CD4-positive, alpha-beta memory T cell (primary cell): Measurements from ENCODE around the gene TRIM17. TPM values are rescaled to one million over a fixed set of nuclear protein-coding genes. Genes with fewer than 3 reads are reported as not detected.

ENCODE experiments used
- CTCF ChIA-PET: fragments of 350-600 bp; sonication (Branson Sonifier 250); formaldehyde crosslinking; loops from one replicate; lab custom pipeline; 2021; ENCODE audit warnings: inconsistent platforms; ENCODE audit not compliant: partially characterized antibody; lab: Charles Lee
- POLR2A ChIA-PET: fragments of 350-600 bp; sonication (Branson Sonifier 250); formaldehyde crosslinking; loops from one replicate; lab custom pipeline; 2021; ENCODE audit not compliant: partially characterized antibody; lab: Charles Lee
- DNase-seq, 5 donors: peaks; one replicate each; pipeline versions ENCODE4 v3.0.0 to v3.0.0-alpha.2; 2020 to 2022; ENCODE audit warnings: mixed read lengths in 1 of 5
- H3K27ac ChIP-seq: one replicate; pipeline ENCODE4 v1.7.0; 2013; ENCODE audit warnings: low read depth, low read length
- H3K27me3 ChIP-seq: 2 replicates; pipeline ENCODE4 v1.7.0; 2013; ENCODE audit warnings: mild to moderate bottlenecking, low read length, moderate library complexity; ENCODE audit not compliant: insufficient read depth
- H3K36me3 ChIP-seq: 2 replicates; pipeline ENCODE4 v1.7.0; 2013; ENCODE audit warnings: mild to moderate bottlenecking, low read length, moderate library complexity; ENCODE audit not compliant: insufficient read depth
- H3K4me1 ChIP-seq: 2 replicates; pipeline ENCODE4 v1.7.0; 2013; ENCODE audit warnings: mild to moderate bottlenecking, low read length, moderate library complexity; ENCODE audit not compliant: insufficient read depth
- H3K4me3 ChIP-seq, 2 donors: one replicate each; pipeline ENCODE4 v1.7.0; 2013; ENCODE audit warnings: low read length in 2 of 2, mild to moderate bottlenecking in 1 of 2
- H3K9me3 ChIP-seq, 2 donors: one replicate each; pipeline ENCODE4 v1.7.0; 2013; ENCODE audit warnings: low read length in 2 of 2, control low read depth in 1 of 2; ENCODE audit not compliant: control insufficient read depth in 1 of 2
- H3K27ac Mint-ChIP-seq, 7 donors: one replicate each; pipeline ENCODE4 v1.8.0; 2020 to 2021; ENCODE audit warnings: mixed read lengths in 7 of 7, mild to moderate bottlenecking in 6 of 7, inconsistent platforms in 3 of 7, moderate library complexity in 3 of 7
- H3K27me3 Mint-ChIP-seq, 2 donors: one replicate each; pipeline ENCODE4 v1.8.0; 2020 to 2021; ENCODE audit warnings: mixed read lengths in 2 of 2
- H3K36me3 Mint-ChIP-seq, 2 donors: one replicate each; pipeline ENCODE4 v1.8.0; 2020 to 2021; ENCODE audit warnings: mixed read lengths in 2 of 2, inconsistent platforms in 1 of 2, mild to moderate bottlenecking in 1 of 2
- H3K4me1 Mint-ChIP-seq, 4 donors: one replicate each; pipeline ENCODE4 v1.8.0; 2020 to 2021; ENCODE audit warnings: mixed read lengths in 4 of 4, mild to moderate bottlenecking in 1 of 4
- H3K4me3 Mint-ChIP-seq, 8 donors: one replicate each; pipeline ENCODE4 v1.8.0; 2020 to 2021; ENCODE audit warnings: mixed read lengths in 8 of 8, mild to moderate bottlenecking in 7 of 8, moderate library complexity in 6 of 8, inconsistent platforms in 3 of 8
- H3K9me3 Mint-ChIP-seq, 8 donors: one replicate each; pipeline ENCODE4 v1.8.0; 2020 to 2021; ENCODE audit warnings: mixed read lengths in 8 of 8, mild to moderate bottlenecking in 5 of 8, inconsistent platforms in 3 of 8, moderate library complexity in 1 of 8
- intact Hi-C: fragments of 100-400 bp; cut with micrococcal nuclease; formaldehyde crosslinking; loops from one replicate; pipeline ENCODE4 v1.15.1; 2023
- polyA plus RNA-seq, 2 donors: library from polyadenylated mRNA; unstranded; fragments of 300-500 nt; fragmentation: Illumina TruSeq; gene quantifications; one replicate each; pipeline ENCODE4 v1.2.3, GENCODE V29; 2021
- total RNA-seq, 2 experiments: library from RNA; stranded (reverse); gene quantifications; one replicate each; pipeline ENCODE4 v1.2.3, GENCODE V29; 2021

Gene TRIM17
- total and polyA plus RNA-seq, 4 experiments from 2014 or later, result 0.25 to 0.76 (median 0.69) TPM; not detected in 1

DNA sequence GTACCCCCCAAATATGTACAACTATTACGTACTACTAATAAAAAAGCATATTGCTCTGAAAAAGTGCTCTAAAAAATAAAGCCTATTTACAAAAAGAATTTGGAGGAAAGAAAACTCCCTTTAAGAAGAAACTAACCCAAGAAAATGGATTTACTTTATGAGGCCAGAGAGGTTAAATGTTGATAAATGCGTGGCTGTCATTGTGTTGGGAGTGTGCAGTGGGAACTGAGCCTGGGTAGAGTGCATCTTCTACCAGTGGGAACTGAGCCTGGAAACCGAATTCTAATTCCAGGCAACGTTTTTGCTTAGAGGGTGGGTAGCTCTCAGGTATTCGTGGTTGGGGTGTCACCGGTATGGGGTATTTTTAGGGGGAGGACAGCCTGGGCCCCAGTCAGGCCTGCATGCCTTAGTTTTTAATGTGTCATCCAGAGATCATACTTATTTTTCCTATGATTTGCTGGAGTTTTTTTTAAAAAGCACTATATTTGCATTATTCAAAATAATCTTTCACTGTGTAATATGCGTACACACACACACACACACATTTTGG, 46.4 kb upstream of the TRIM17 start:
- Histone ChIP-seq H3K36me3 (no peaks in the 10 kb centered on the region), H3K27me3 (no peaks in the 10 kb centered on the region), H3K4me3 (peak overlapping the region in 1 of 2 donors; percentile 85), H3K9me3 (no peaks in the 10 kb centered on the region), H3K27ac (no peak overlapping the region), H3K4me1 (peaks cover 42% of the 10 kb centered on the region)
- Mint-ChIP-seq H3K27me3 (peaks cover 2 to 4% of the 10 kb centered on the region in 2 donors), H3K36me3 (peaks cover 0 to 4% of the 10 kb centered on the region in 2 donors), H3K4me1 (peaks cover 37 to 72% (median 53%) of the 10 kb centered on the region in 4 donors), H3K27ac (peak overlapping the region in 5 of 7 donors; percentile 57 to 84 (median 81)), H3K9me3 (peaks cover 0 to 6% (median 0%) of the 10 kb centered on the region in 8 donors), H3K4me3 (peak overlapping the region; percentile 81 to 88 (median 86))
- ChIA-PET CTCF (interaction anchor here (2.9 to 3.1 kb wide), 3 partner anchors 8 to 38 kb away, joined by 8 to 18 read pairs (median 9); partner anchors contain the start of gene RNF187), POLR2A (interaction anchor here (1.9 to 3.9 kb wide), 4 partner anchors 16 to 298 kb away, joined by 5 to 70 read pairs (median 18); partner anchors contain the start of genes IBA57, RNF187 and TRIM11)
- intact Hi-C loops, result no loop called here
- DNase-seq, result no peak

DNA sequence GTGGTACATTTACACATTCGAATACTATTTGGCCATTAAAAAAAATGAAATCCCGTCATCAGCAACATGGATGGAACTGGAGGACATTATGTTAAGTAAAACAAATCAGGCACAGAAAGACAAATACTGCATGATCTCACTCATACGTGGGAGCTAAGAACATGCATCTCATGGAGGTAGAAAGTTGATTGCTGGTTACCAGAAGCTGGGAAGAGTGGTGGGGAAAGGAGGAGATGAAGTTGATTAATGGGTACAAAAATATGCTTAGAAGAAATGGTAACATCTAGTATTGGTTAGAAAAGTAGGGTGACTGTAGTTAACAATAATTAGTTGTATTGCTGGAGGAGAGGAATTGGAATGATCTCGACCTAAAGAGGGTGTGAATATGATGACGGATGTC, 45.9 kb upstream of the TRIM17 start:
- H3K27ac ChIP-seq, result no peak overlapping the region
- peaks cover 0 to 8% of the 10 kb centered on the region in 2 donors for H3K36me3 Mint-ChIP-seq
- H3K4me1 Mint-ChIP-seq, result peaks cover 38 to 77% (median 55%) of the 10 kb centered on the region in 4 donors
- DNase-seq, result no peak
- H3K9me3 Mint-ChIP-seq, result peaks cover 0 to 6% (median 0%) of the 10 kb centered on the region in 8 donors
- intact Hi-C loops, result no loop called here
- H3K9me3 ChIP-seq, result no peaks in the 10 kb centered on the region
- CTCF ChIA-PET, result interaction anchor here (3.1 kb wide), 1 partner anchor 38 kb away, joined by 9 read pairs; no protein-coding TSS in a partner anchor
- no peaks in the 10 kb centered on the region for H3K36me3 ChIP-seq
- H3K4me3 ChIP-seq, result no peak overlapping the region
- peaks cover 0 to 5% of the 10 kb centered on the region in 2 donors for H3K27me3 Mint-ChIP-seq
- H3K4me3 Mint-ChIP-seq, result peak overlapping the region in 5 of 8 donors; percentile 48 to 88 (median 66)
- H3K27ac Mint-ChIP-seq, result peak overlapping the region in 2 of 7 donors; percentile 76 to 81
- POLR2A ChIA-PET, result interaction anchor here (3.9 kb wide), 2 partner anchors 24 to 57 kb away, joined by 27 to 70 read pairs; partner anchors contain the start of genes RNF187 and TRIM11
- H3K4me1 ChIP-seq, result peaks cover 42% of the 10 kb centered on the region
- H3K27me3 ChIP-seq, result no peaks in the 10 kb centered on the region

DNA sequence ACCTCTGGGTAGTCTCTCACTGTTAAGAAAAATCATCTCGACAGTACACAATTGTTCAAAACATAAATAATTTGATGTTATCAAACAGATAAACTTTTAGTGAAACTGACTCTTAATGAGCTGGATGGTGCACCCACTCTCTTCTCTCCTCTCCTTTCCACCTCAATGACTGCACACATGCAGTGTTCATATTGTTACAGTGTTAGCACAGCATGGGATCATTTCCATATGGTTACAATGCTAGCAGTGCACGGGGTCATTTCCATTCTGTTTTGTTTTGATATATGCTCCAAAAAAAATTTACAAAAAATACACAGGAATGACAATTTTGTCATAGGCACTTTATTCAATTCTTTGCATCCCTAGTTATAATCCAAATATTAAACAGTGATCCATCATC, 44.2 kb upstream of the TRIM17 start:
- H3K4me1 Mint-ChIP-seq, result peaks cover 40 to 80% (median 57%) of the 10 kb centered on the region in 4 donors
- peak overlapping the region in 6 of 8 donors; percentile 36 to 62 (median 58) for H3K4me3 Mint-ChIP-seq
- H3K36me3 Mint-ChIP-seq, result peaks cover 0 to 11% of the 10 kb centered on the region in 2 donors
- POLR2A ChIA-PET, result interaction anchor here (1.5 kb wide), 1 partner anchor 26 kb away, joined by 5 read pairs; no protein-coding TSS in a partner anchor
- peaks cover 0 to 8% (median 0%) of the 10 kb centered on the region in 8 donors for H3K9me3 Mint-ChIP-seq
- no peaks in the 10 kb centered on the region for H3K27me3 ChIP-seq
- H3K36me3 ChIP-seq, result no peaks in the 10 kb centered on the region
- peaks cover 0 to 5% of the 10 kb centered on the region in 2 donors for H3K27me3 Mint-ChIP-seq
- H3K9me3 ChIP-seq, result no peaks in the 10 kb centered on the region
- intact Hi-C loops, result no loop called here
- CTCF ChIA-PET, result interaction anchor here (0.9 to 4.3 kb wide), 3 partner anchors 26 to 40 kb away, joined by 3 to 27 read pairs (median 14); partner anchors contain the start of gene RNF187
- peak overlapping the region in 3 of 7 donors; percentile 28 to 64 (median 38) for H3K27ac Mint-ChIP-seq
- H3K27ac ChIP-seq, result no peak overlapping the region
- no peak overlapping the region for H3K4me3 ChIP-seq
- no peak for DNase-seq
- H3K4me1 ChIP-seq, result peaks cover 48% of the 10 kb centered on the region

DNA sequence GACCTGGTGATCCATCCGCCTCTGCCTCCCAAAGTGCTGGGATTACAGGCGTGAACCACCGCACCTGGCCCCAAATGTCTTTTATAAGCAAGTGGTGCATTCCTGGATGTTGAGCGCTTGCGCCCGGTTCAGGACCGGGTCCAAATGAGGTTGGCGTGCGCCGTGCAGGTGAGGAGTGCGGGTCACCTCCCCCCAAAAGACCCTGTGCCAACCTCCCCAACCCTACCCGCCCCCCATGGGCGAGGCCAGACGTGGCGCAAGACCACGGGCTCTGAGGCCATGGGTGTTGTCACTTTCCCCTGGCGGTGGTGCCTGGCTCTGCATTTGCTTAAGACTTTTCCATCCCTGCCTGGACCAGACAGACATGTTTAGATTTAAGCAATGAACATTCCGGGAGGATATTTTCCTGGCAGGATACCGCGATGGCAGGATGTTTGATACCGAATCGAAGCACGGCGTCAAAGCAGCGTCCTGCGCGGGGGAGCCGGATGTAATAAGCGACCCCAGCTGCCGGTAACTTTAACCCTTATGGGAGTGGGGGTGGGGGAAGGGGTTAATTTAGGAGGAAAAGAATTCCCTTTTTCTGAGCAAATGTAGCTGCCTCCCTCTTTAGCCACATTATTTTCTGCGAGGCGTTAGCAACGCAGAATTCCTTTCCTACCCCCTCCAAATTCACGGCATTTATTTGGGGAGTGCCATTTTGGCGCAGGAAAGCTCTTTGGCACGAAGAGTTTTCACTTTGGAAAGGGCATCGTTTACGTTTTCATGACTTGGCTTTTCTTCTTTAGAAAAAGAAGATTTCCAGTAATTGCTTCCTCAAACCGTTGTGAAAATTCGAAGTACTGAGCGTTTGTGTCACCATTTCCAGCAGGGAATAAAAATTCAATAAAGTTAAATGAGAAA, 42.7 kb upstream of the TRIM17 start:
- peak overlapping the region; percentile 82 for H3K27ac ChIP-seq
- Mint-ChIP-seq H3K4me3 (peak overlapping the region; percentile 94 to 100 (median 96)), H3K4me1 (peaks cover 37 to 74% (median 50%) of the 10 kb centered on the region in 4 donors), H3K27me3 (peaks cover 0 to 5% of the 10 kb centered on the region in 2 donors), H3K27ac (peak overlapping the region; percentile 99 to 100 (median 99)), H3K9me3 (peaks cover 0 to 8% (median 0%) of the 10 kb centered on the region in 8 donors), H3K36me3 (peaks cover 3 to 11% of the 10 kb centered on the region in 2 donors)
- H3K4me1 ChIP-seq, result peaks cover 46% of the 10 kb centered on the region
- H3K9me3 ChIP-seq, result no peaks in the 10 kb centered on the region
- POLR2A ChIA-PET, result interaction anchor here (0.5 to 4.8 kb wide), 12 partner anchors 18 to 377 kb away, joined by 3 to 92 read pairs (median 10); partner anchors contain the start of genes ARF1, GUK1, IBA57 and RNF187
- H3K4me3 ChIP-seq, result peak overlapping the region; percentile 50 to 67
- CTCF ChIA-PET, result interaction anchor here (0.7 to 4.3 kb wide), 17 partner anchors 9 to 377 kb away, joined by 3 to 27 read pairs (median 4); partner anchors contain the start of genes ARF1, RNF187 and TRIM11
- peak; percentile 44 to 61 (median 54) for DNase-seq
- intact Hi-C loops, result loop anchor here (2.0 kb wide), 2 partner anchors 295 to 377 kb away; partner anchors contain the start of genes ARF1 and IBA57
- H3K27me3 ChIP-seq, result no peaks in the 10 kb centered on the region
- no peaks in the 10 kb centered on the region for H3K36me3 ChIP-seq

DNA sequence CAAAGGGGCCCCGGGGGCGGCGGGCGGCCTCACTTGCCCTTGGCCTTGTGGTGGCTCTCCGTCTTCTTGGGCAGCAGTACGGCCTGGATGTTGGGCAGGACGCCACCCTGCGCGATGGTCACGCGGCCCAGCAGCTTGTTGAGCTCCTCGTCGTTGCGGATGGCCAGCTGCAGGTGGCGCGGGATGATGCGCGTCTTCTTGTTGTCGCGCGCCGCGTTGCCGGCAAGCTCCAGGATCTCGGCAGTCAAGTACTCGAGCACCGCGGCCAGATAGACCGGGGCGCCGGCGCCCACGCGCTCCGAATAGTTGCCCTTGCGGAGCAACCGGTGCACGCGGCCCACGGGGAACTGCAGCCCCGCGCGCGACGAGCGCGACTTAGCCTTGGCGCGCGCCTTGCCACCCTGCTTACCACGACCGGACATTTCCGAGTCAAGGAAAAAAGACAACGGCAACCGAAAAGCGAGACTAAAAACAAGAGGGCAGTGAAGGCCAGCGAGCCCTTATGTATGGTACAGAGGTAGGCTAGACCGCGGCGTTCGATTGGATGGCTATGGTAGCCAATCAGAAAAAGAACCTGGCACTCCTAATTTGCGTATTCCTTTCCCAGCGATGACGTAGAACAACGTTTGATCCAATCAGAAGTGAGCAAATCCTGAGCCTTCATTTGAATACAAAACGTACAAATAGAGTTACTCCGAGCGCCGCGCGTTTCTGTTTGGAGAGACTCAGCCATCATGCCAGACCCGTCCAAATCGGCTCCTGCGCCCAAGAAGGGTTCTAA, 40.9 kb upstream of the TRIM17 start:
- H3K9me3 ChIP-seq, result no peaks in the 10 kb centered on the region
- intact Hi-C loops, result loop anchor here (1.0 to 2.0 kb wide), 6 partner anchors 30 to 375 kb away; partner anchors contain the start of genes ARF1, IBA57 and RNF187
- DNase-seq, result peak; percentile 92 to 96 (median 94)
- peaks cover 0 to 8% (median 0%) of the 10 kb centered on the region in 8 donors for H3K9me3 Mint-ChIP-seq
- H3K27ac ChIP-seq, result peak overlapping the region; percentile 82
- peaks cover 6 to 15% of the 10 kb centered on the region in 2 donors for H3K36me3 Mint-ChIP-seq
- ChIA-PET POLR2A (interaction anchor here (0.7 to 4.8 kb wide), 23 partner anchors 9 to 1101 kb away, joined by 3 to 92 read pairs (median 5); partner anchors contain the start of genes ABCB10, ARF1, GUK1 and IBA57), CTCF (interaction anchor here (1.1 to 4.3 kb wide), 12 partner anchors 8 to 327 kb away, joined by 3 to 27 read pairs (median 4); partner anchors contain the start of gene RNF187)
- no peaks in the 10 kb centered on the region for H3K36me3 ChIP-seq
- peaks cover 0 to 5% of the 10 kb centered on the region in 2 donors for H3K27me3 Mint-ChIP-seq
- H3K4me1 ChIP-seq, result peaks cover 30% of the 10 kb centered on the region
- H3K4me1 Mint-ChIP-seq, result peaks cover 30 to 64% (median 45%) of the 10 kb centered on the region in 4 donors
- peak overlapping the region; percentile 67 to 86 for H3K4me3 ChIP-seq
- H3K4me3 Mint-ChIP-seq, result peak overlapping the region; percentile 94 to 100 (median 96)
- H3K27ac Mint-ChIP-seq, result peak overlapping the region; percentile 99 to 100 (median 99)
- H3K27me3 ChIP-seq, result no peaks in the 10 kb centered on the region
